GM19239 (cell line): ENCODE results near the gene CAGE1.
"Not testable (repeated sequence)": the region's sequence is repeated elsewhere in the genome, so short reads cannot be mapped to it uniquely, and the experiment has no call there.

Experiments used
- DNase-seq: peaks from one replicate; pipeline ENCODE4 v3.0.0; 2011; ENCODE audit warnings: low spot score; ENCODE audit not compliant: insufficient read length
- FAIRE-seq: peaks from 2 replicates; lab custom pipeline; 2011; peaks lifted over from hg19 to GRCh38; lab: Jason Lieb, UNC

The CAGE1 gene

GRCh38 chr6:7341989-7342742, 47.4 kb downstream of the CAGE1 start:
- DNase-seq (no peak), FAIRE-seq (no peak)

DNA sequence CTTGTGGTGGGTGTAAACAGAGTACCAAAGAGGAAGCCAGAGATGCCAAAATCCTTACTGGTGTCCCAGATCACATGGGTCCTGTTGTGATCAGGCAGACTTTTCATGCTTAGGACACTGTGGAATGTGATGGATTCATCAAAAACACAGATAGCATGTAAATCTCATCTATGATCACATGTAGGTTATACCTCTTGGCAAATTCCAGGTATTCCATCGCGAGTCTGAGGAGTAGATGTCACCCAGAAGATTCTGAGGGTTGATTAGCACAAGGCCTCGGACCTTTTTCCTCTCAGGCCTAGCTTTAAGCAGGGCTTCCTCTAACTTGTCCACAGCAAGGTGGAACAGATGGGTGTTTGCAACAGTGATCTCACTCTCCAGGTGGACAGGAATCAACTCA, 48.3 kb downstream of the CAGE1 start:
- no peak for FAIRE-seq
- no peak for DNase-seq

DNA sequence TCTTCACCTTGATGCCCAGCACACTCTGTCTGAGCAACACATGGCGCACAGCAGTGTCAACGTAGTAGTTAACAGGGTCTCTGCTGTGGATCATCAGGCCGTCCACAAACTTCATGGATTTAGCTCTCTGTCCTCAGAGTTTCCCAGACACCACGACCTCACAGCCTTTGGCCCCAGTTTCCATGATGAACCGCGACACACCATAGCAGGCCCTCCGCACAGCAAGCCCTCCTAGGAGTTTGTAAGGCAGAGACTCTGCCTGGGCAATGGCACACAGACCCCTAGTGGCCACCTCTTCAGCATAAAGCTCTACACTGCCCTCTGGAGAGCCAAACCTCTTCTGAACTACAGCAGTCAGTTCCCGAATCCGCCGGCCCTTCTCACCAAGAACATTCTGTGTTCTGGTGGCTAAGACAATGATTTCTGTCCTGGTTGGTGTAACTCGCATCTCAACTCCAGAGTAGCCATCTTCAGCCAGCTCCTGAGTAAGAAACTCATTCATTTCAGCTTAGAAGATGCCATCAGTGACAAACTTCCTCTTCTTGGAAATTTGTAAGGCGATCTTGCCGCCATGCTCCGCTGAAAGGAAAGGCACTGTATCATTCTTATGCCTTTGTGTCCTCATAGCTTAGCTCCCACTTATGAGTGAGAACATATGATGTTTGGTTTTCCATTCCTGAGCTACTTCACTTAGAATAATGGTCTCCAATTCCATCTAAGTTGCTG, 50.4 kb downstream of the CAGE1 start:
- not testable (repeated sequence) for FAIRE-seq, DNase-seq

DNA sequence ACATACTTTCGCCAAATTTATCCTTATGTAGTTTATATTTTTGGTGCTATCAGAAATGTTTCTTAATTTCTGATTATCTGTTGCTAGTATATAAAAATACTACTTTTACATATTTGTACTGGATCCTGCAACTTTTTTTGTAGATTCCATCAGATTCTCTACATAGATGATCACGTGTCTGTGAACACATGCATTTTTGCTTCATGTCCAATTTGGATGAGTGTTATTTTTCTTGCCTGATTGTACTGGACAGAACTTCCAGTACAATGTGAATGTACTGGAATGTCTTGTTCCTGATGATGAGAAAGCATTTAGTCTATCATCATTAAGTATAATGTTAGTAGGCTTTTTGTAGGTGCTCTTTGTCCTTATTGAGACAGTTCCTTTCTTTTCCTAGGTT, 51.5 kb downstream of the CAGE1 start:
- DNase-seq (no peak), FAIRE-seq (no peak)

GRCh38 chr6:7335519-7335918, 54.0 kb downstream of the CAGE1 start:
- FAIRE-seq, result no peak
- no peak for DNase-seq

GRCh38 chr6:7334685-7335084, 54.9 kb downstream of the CAGE1 start:
- no peak for FAIRE-seq

DNA sequence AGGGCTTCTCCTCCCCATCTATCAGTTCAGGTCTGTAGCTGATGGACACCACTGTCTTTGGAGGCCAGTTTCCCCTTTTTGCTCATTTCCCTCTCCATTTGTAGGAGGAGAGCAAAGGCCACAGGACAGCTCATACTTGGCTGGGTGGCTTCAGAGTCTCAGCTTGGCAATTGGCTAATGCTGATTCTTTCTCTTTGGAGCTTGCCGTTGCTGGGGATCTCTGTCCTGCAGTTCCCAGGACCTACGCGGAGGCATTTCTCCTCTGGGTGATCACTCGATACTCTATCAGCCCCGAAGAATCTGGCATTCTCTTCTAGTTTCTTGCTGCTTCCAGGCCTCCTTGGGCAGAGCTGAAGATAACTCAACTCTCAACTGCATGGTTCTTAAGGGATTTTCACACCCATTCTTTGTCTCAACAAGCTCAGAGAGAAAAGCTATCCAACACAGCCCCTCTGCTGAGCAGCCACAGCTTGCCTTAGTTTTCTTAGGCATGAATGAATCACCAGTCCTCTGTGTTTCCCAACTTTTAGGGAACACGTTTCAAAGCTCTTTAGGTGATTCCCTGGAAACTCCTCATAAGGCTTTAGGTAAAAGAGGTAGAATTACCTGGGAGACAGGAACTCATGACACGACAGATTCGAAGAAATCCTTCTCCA, 57.3 kb downstream of the CAGE1 start:
- no peak for FAIRE-seq
- DNase-seq, result no peak

More at GRCh38 chr6:7334685-7335084, 54.9 kb downstream of the CAGE1 start:
- DNase-seq, result no peak

GRCh38 chr6:7331452-7331851, 58.1 kb downstream of the CAGE1 start:
- DNase-seq, result no peak
- no peak for FAIRE-seq

GRCh38 chr6:7328243-7328642, 61.3 kb downstream of the CAGE1 start:
- no peak for DNase-seq
- no peak for FAIRE-seq

DNA sequence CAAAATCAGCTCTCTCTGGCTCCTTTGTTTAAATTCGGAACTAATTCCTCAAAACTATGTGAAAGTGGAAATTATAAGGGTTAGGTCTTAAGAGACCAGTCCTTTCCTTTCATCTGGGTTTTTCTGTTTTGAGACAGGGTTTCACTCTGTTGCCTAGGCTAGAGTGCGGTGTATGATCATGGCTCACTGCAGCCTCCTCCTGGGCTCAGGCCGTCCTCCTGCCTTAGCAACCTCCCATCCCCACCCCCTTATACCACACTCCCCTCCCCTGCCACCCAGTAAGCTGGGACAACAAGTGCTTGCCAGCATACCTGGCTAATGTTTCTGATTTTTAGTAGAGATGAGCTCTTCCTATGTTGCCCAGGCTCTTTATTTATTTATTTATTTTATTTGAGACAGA, 63.8 kb downstream of the CAGE1 start:
- FAIRE-seq, result no peak
- no peak for DNase-seq

DNA sequence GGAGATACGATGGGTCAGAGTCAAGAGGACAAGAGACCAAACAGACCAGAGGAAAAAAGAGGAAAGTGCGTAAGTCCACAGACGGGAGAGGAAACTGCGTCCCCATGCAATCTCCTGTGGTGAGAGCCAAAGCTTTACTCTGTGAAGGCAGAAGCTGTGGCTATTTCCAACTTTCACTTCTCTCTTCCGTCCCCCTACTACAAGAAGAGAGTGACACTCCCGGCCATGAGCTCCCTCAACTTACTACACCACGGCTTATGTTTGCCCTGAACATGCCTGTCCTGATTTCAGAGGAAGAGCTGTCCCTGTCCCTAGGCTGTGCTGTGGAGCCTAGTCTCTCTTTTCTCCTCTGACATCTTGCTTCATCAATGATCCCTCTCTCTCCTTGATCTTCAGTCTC, 65.0 kb downstream of the CAGE1 start:
- no peak for FAIRE-seq

GRCh38 chr6:7323074-7323473, 66.5 kb downstream of the CAGE1 start:
- DNase-seq, result no peak
- no peak for FAIRE-seq

More for the DNA sequence above, 65.0 kb downstream of the CAGE1 start:
- DNase-seq, result no peak

- not testable (repeated sequence) for FAIRE-seq
Measured at GRCh38 chr6:7321866-7322265, 67.7 kb downstream of the CAGE1 start.

GRCh38 chr6:7319406-7319805, 70.1 kb downstream of the CAGE1 start:
- not testable (repeated sequence) for FAIRE-seq, DNase-seq

More at GRCh38 chr6:7321866-7322265, 67.7 kb downstream of the CAGE1 start:
- not testable (repeated sequence) for DNase-seq

DNA sequence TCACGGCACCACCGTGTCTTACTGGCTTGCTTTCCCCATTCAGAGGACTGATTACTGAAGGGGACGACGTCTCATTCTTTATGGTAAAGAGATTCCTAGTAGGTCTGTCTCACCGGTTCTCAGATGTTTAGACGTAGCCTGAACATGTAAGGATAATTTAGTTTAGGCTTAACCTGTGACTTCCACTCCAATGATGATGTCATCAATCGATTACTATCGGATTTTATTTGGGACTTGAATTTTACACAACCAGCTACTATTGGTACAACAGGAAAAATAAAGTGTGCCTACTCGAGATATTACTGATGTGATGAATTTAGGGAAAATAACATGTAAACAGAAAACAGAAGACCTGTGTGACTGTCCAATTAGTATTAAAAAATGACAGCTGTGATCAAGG, 72.0 kb downstream of the CAGE1 start:
- no peak for FAIRE-seq

GRCh38 chr6:7316658-7317533, 72.6 kb downstream of the CAGE1 start:
- DNase-seq, result no peak
- no peak for FAIRE-seq

More for the DNA sequence above, 72.0 kb downstream of the CAGE1 start:
- DNase-seq, result no peak

GRCh38 chr6:7315948-7316365, 73.6 kb downstream of the CAGE1 start:
- no peak for FAIRE-seq
- DNase-seq, result no peak

- DNase-seq, FAIRE-seq: not testable (repeated sequence)
Measured at GRCh38 chr6:7315087-7315947, 74.2 kb downstream of the CAGE1 start.

DNA sequence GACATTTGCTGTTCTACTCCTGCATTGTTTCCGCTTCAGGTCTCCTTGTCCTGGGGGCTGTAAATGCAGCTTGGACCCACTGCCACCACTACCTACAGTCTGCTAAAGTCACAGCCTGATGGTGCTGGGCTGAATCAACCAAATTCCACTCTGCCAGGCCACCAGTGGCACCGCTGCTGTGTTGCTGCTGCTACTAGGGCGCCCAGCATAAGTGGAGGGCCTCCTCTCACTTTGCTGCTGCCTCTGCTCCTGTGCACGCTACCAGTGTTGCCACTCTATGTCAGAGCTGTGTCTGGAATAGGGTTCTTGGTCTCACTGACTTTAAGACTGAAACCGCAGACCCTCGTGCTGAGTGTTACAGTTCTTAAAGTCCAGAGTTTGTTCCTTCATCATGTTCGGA, 75.1 kb downstream of the CAGE1 start:
- FAIRE-seq (no peak), DNase-seq (no peak)
